Measurements from ENCODE around the gene VSX2. TPM values are rescaled to one million over a fixed set of nuclear protein-coding genes. Genes with fewer than 3 reads are reported as not detected.

The VSX2 gene
- total RNA-seq, 1 donor from 2014 or later, result not detected

GRCh38 chr14:74286736-74287135 lies 47.5 kb downstream of the VSX2 start:
- no peak for TF ChIP-seq EZH2 (IDR thresholded peaks at IDR 0.05; ENCODE audit: insufficient read depth, low read length)
- TF ChIP-seq CTCF (IDR thresholded peaks at IDR 0.05; ENCODE audit: insufficient read depth, low read depth, low read length), result no peak
- H3K27me3 Mint-ChIP-seq (ENCODE audit: low read depth, unreplicated experiment), result no peaks in the 10 kb centered on the region
- H3K27ac Mint-ChIP-seq (ENCODE audit: unreplicated experiment), result no peak overlapping the region
- Histone ChIP-seq H3K9ac (ENCODE audit: low read length) (no peak overlapping the region), H3K79me2 (ENCODE audit: insufficient read depth, low read length) (no peaks in the 10 kb centered on the region), H3K4me2 (ENCODE audit: low read length) (no peak overlapping the region), H3K4me3 (ENCODE audit: insufficient read depth, low read depth, low read length) (no peak overlapping the region), H3K9me3 (ENCODE audit: insufficient read depth, low read depth, low read length) (no peaks in the 10 kb centered on the region), H4K20me1 (ENCODE audit: insufficient read depth, low read length) (peaks cover 20% of the 10 kb centered on the region), H3K27ac (ENCODE audit: low read depth, low read length) (no peak overlapping the region), H3K4me1 (ENCODE audit: insufficient read depth, low read length) (no peaks in the 10 kb centered on the region), H2AFZ (ENCODE audit: low read depth, low read length) (no peak overlapping the region), H3K36me3 (ENCODE audit: insufficient read depth, low read length) (peaks cover 31% of the 10 kb centered on the region), H3K27me3 (ENCODE audit: insufficient read depth, low read length) (no peaks in the 10 kb centered on the region)
- H3K4me3 Mint-ChIP-seq (ENCODE audit: unreplicated experiment), result no peak overlapping the region
- FAIRE-seq (no peak), DNase-seq (ENCODE audit: low read depth) (no peak)
- H3K9me3 Mint-ChIP-seq (ENCODE audit: unreplicated experiment), result no peaks in the 10 kb centered on the region
- peaks cover 38% of the 10 kb centered on the region for H3K36me3 Mint-ChIP-seq (ENCODE audit: low read depth, unreplicated experiment)
- H3K4me1 Mint-ChIP-seq (ENCODE audit: low read depth, unreplicated experiment), result peaks cover 2% of the 10 kb centered on the region

- H3K27me3 ChIP-seq (ENCODE audit: insufficient read depth, low read length), result no peaks in the 10 kb centered on the region
- no peak overlapping the region for H3K9ac ChIP-seq (ENCODE audit: low read length)
- Mint-ChIP-seq H3K27me3 (ENCODE audit: low read depth, unreplicated experiment) (no peaks in the 10 kb centered on the region), H3K4me3 (ENCODE audit: unreplicated experiment) (no peak overlapping the region), H3K9me3 (ENCODE audit: unreplicated experiment) (no peaks in the 10 kb centered on the region), H3K27ac (ENCODE audit: unreplicated experiment) (no peak overlapping the region), H3K36me3 (ENCODE audit: low read depth, unreplicated experiment) (peaks cover 37% of the 10 kb centered on the region), H3K4me1 (ENCODE audit: low read depth, unreplicated experiment) (peaks cover 3% of the 10 kb centered on the region)
- TF ChIP-seq EZH2 (IDR thresholded peaks at IDR 0.05; ENCODE audit: insufficient read depth, low read length), result no peak
- TF ChIP-seq CTCF (IDR thresholded peaks at IDR 0.05; ENCODE audit: insufficient read depth, low read depth, low read length), result no peak
- no peak overlapping the region for H3K27ac ChIP-seq (ENCODE audit: low read depth, low read length)
- FAIRE-seq, result no peak
- H4K20me1 ChIP-seq (ENCODE audit: insufficient read depth, low read length), result peaks cover 48% of the 10 kb centered on the region
- H2AFZ ChIP-seq (ENCODE audit: low read depth, low read length), result no peak overlapping the region
- DNase-seq (ENCODE audit: low read depth), result no peak
- H3K4me1 ChIP-seq (ENCODE audit: insufficient read depth, low read length), result no peaks in the 10 kb centered on the region
- H3K9me3 ChIP-seq (ENCODE audit: insufficient read depth, low read depth, low read length), result no peaks in the 10 kb centered on the region
- H3K4me3 ChIP-seq (ENCODE audit: insufficient read depth, low read depth, low read length), result no peak overlapping the region
- H3K79me2 ChIP-seq (ENCODE audit: insufficient read depth, low read length), result peaks cover 9% of the 10 kb centered on the region
- H3K36me3 ChIP-seq (ENCODE audit: insufficient read depth, low read length), result peaks cover 31% of the 10 kb centered on the region
- H3K4me2 ChIP-seq (ENCODE audit: low read length), result no peak overlapping the region
These were observed 50.6 kb downstream of the VSX2 start for GRCh38 chr14:74289801-74290200.

DNA sequence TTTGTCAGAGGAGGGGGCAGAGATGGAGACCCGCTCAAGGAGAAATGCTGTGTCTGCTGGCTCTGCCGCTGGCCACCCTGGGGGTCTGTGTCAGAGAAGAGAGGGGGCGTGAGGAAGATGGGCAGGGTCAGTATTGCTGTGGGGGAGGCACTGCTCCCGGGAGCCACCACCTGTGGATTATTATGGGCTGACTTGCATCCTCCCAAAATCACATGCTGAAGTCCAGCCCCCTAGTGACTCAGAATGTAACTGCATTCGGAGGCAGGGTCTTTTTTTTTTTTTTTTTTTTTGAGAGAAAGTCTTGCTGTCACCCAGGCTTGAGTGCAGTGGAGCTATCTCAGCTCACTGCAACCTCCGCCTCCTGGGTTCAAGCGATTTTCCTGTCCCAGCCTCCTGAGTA lies 51.2 kb downstream of the VSX2 start:
- FAIRE-seq (no peak), DNase-seq (ENCODE audit: low read depth) (no peak)
- no peak overlapping the region for H3K27ac Mint-ChIP-seq (ENCODE audit: unreplicated experiment)
- no peak overlapping the region for H3K4me3 ChIP-seq (ENCODE audit: insufficient read depth, low read depth, low read length)
- no peaks in the 10 kb centered on the region for H3K27me3 ChIP-seq (ENCODE audit: insufficient read depth, low read length)
- peaks cover 54% of the 10 kb centered on the region for H4K20me1 ChIP-seq (ENCODE audit: insufficient read depth, low read length)
- no peaks in the 10 kb centered on the region for H3K9me3 Mint-ChIP-seq (ENCODE audit: unreplicated experiment)
- peaks cover 3% of the 10 kb centered on the region for H3K4me1 Mint-ChIP-seq (ENCODE audit: low read depth, unreplicated experiment)
- no peak overlapping the region for H3K9ac ChIP-seq (ENCODE audit: low read length)
- no peak overlapping the region for H3K4me3 Mint-ChIP-seq (ENCODE audit: unreplicated experiment)
- no peak overlapping the region for H2AFZ ChIP-seq (ENCODE audit: low read depth, low read length)
- H3K9me3 ChIP-seq (ENCODE audit: insufficient read depth, low read depth, low read length), result no peaks in the 10 kb centered on the region
- H3K27ac ChIP-seq (ENCODE audit: low read depth, low read length), result no peak overlapping the region
- H3K27me3 Mint-ChIP-seq (ENCODE audit: low read depth, unreplicated experiment), result no peaks in the 10 kb centered on the region
- H3K4me1 ChIP-seq (ENCODE audit: insufficient read depth, low read length), result no peaks in the 10 kb centered on the region
- H3K79me2 ChIP-seq (ENCODE audit: insufficient read depth, low read length), result peaks cover 9% of the 10 kb centered on the region
- H3K4me2 ChIP-seq (ENCODE audit: low read length), result no peak overlapping the region
- H3K36me3 ChIP-seq (ENCODE audit: insufficient read depth, low read length), result peaks cover 27% of the 10 kb centered on the region
- peaks cover 36% of the 10 kb centered on the region for H3K36me3 Mint-ChIP-seq (ENCODE audit: low read depth, unreplicated experiment)
- TF ChIP-seq EZH2 (IDR thresholded peaks at IDR 0.05; ENCODE audit: insufficient read depth, low read length) (no peak), CTCF (IDR thresholded peaks at IDR 0.05; ENCODE audit: insufficient read depth, low read depth, low read length) (peak; percentile 34)
